ENCODE results near the gene METAP2. TPM values are rescaled to one million over a fixed set of nuclear protein-coding genes. Genes with fewer than 3 reads are reported as not detected.
A peak's percentile ranks its signal among the peaks of the same experiment; 100 is the strongest.

Gene METAP2
- total and polyA plus RNA-seq, 2 experiments from 2014 or later = 55.6 to 64.3 TPM

GRCh38 chr12:95546491-95546813, 72.5 kb downstream of the METAP2 start:
- Histone ChIP-seq H3K36me3 (ENCODE audit: low read depth) (no peaks in the 10 kb centered on the region), H3K27ac (no peak overlapping the region), H2AFZ (no peak overlapping the region), H4K20me1 (ENCODE audit: insufficient read depth) (no peaks in the 10 kb centered on the region), H3K27me3 (replicated peaks; ENCODE audit: insufficient read depth) (peaks cover 22% of the 10 kb centered on the region), H3K9me2 (ENCODE audit: insufficient read depth) (no peaks in the 10 kb centered on the region), H3K4me2 (ENCODE audit: unreplicated experiment) (no peak overlapping the region), H3K4me3 (no peak overlapping the region), H3F3A (ENCODE audit: insufficient read depth) (peaks cover 4% of the 10 kb centered on the region; the same call in 1 of the 2 replicates), H3K4me1 (ENCODE audit: insufficient read depth) (peaks cover 7% of the 10 kb centered on the region; the same call in 1 of the 2 replicates), H3K9ac (no peak overlapping the region), H3K9me3 (ENCODE audit: low read depth) (no peaks in the 10 kb centered on the region), H3K79me2 (ENCODE audit: insufficient read depth) (no peaks in the 10 kb centered on the region)
- TF ChIP-seq EZH2phosphoT487 (IDR thresholded peaks at IDR 0.05; ENCODE audit: insufficient read depth, low read depth) = no peak
- TF ChIP-seq EZH2 (IDR thresholded peaks at IDR 0.05; ENCODE audit: insufficient read depth, poor library complexity, severe bottlenecking) = no peak
- 82 to 85% methylated on average over 9 of the region's 9 CpGs for WGBS, 2 experiments (ENCODE audit: low coverage in 1 of 2, low lambda C conversion rate in 2 of 2, missing lambda C conversion rate in 2 of 2)
- in situ Hi-C loops (cut with MboI) = loop anchor here (25.0 kb wide), 1 partner anchor 434 kb away; no protein-coding TSS in a partner anchor
- DNase-seq = no peak

GRCh38 chr12:95547522-95548055, 73.6 kb downstream of the METAP2 start:
- Histone ChIP-seq H3K9me2 (ENCODE audit: insufficient read depth) (no peaks in the 10 kb centered on the region), H3K27ac (no peak overlapping the region), H3K9ac (no peak overlapping the region), H2AFZ (peak overlapping the region; percentile 87), H3F3A (ENCODE audit: insufficient read depth) (peaks cover 4% of the 10 kb centered on the region; the same call in 1 of the 2 replicates), H4K20me1 (ENCODE audit: insufficient read depth) (no peaks in the 10 kb centered on the region), H3K36me3 (ENCODE audit: low read depth) (no peaks in the 10 kb centered on the region), H3K4me3 (peak overlapping the region; percentile 71), H3K4me2 (ENCODE audit: unreplicated experiment) (peak overlapping the region; percentile 70), H3K4me1 (ENCODE audit: insufficient read depth) (peaks cover 7% of the 10 kb centered on the region; the same call in 1 of the 2 replicates), H3K79me2 (ENCODE audit: insufficient read depth) (no peaks in the 10 kb centered on the region), H3K27me3 (replicated peaks; ENCODE audit: insufficient read depth) (peaks cover 27% of the 10 kb centered on the region), H3K9me3 (ENCODE audit: low read depth) (no peaks in the 10 kb centered on the region)
- peak; percentile 57 for DNase-seq
- WGBS, 2 experiments (ENCODE audit: low coverage in 1 of 2, low lambda C conversion rate in 2 of 2, missing lambda C conversion rate in 2 of 2) = 22 to 26% methylated on average over 9 of the region's 9 CpGs
- TF ChIP-seq EZH2phosphoT487 (IDR thresholded peaks at IDR 0.05; ENCODE audit: insufficient read depth, low read depth) (no peak), EZH2 (IDR thresholded peaks at IDR 0.05; ENCODE audit: insufficient read depth, poor library complexity, severe bottlenecking) (peak; percentile 70)
- in situ Hi-C loops (cut with MboI) = loop anchor here (25.0 kb wide), 1 partner anchor 435 kb away; no protein-coding TSS in a partner anchor

- in situ Hi-C loops (cut with MboI) = loop anchor here (25.0 kb wide), 1 partner anchor 436 kb away; no protein-coding TSS in a partner anchor
- no peak overlapping the region for H3K27ac ChIP-seq
Observed at GRCh38 chr12:95548056-95548538, 74.1 kb downstream of the METAP2 start.

GRCh38 chr12:95548539-95549391, 74.8 kb downstream of the METAP2 start:
- H3K27me3 ChIP-seq (replicated peaks; ENCODE audit: insufficient read depth) = peaks cover 27% of the 10 kb centered on the region
- peak overlapping the region; percentile 71 for H3K4me3 ChIP-seq
- H3K9ac ChIP-seq = peak overlapping the region; percentile 40; the same call in 1 of the 2 replicates
- no peaks in the 10 kb centered on the region for H3K9me3 ChIP-seq (ENCODE audit: low read depth)
- no peaks in the 10 kb centered on the region for H3K79me2 ChIP-seq (ENCODE audit: insufficient read depth)
- H3K27ac ChIP-seq = no peak overlapping the region
- peak overlapping the region; percentile 87 for H2AFZ ChIP-seq
- in situ Hi-C loops (cut with MboI) = loop anchor here (25.0 kb wide), 1 partner anchor 436 kb away; no protein-coding TSS in a partner anchor
- peak overlapping the region; percentile 70 for H3K4me2 ChIP-seq (ENCODE audit: unreplicated experiment)
- TF ChIP-seq EZH2 (IDR thresholded peaks at IDR 0.05; ENCODE audit: insufficient read depth, poor library complexity, severe bottlenecking) (no peak), EZH2phosphoT487 (IDR thresholded peaks at IDR 0.05; ENCODE audit: insufficient read depth, low read depth) (no peak)
- peaks cover 4% of the 10 kb centered on the region; the same call in 1 of the 2 replicates for H3F3A ChIP-seq (ENCODE audit: insufficient read depth)
- H3K36me3 ChIP-seq (ENCODE audit: low read depth) = no peaks in the 10 kb centered on the region
- DNase-seq = peak; percentile 48
- H4K20me1 ChIP-seq (ENCODE audit: insufficient read depth) = no peaks in the 10 kb centered on the region
- peaks cover 7% of the 10 kb centered on the region; the same call in 1 of the 2 replicates for H3K4me1 ChIP-seq (ENCODE audit: insufficient read depth)
- H3K9me2 ChIP-seq (ENCODE audit: insufficient read depth) = no peaks in the 10 kb centered on the region
- 10 to 16% methylated on average over 53 to 97 of the region's 98 CpGs for WGBS, 2 experiments (ENCODE audit: low coverage in 1 of 2, low lambda C conversion rate in 2 of 2, missing lambda C conversion rate in 2 of 2)

More at GRCh38 chr12:95548056-95548538, 74.1 kb downstream of the METAP2 start:
- Histone ChIP-seq H3K9me2 (ENCODE audit: insufficient read depth) (no peaks in the 10 kb centered on the region), H3K9ac (peak overlapping the region; percentile 40; the same call in 1 of the 2 replicates), H3K36me3 (ENCODE audit: low read depth) (no peaks in the 10 kb centered on the region), H4K20me1 (ENCODE audit: insufficient read depth) (no peaks in the 10 kb centered on the region), H3K9me3 (ENCODE audit: low read depth) (no peaks in the 10 kb centered on the region), H3K4me2 (ENCODE audit: unreplicated experiment) (peak overlapping the region; percentile 70), H3F3A (ENCODE audit: insufficient read depth) (peaks cover 4% of the 10 kb centered on the region; the same call in 1 of the 2 replicates), H3K27me3 (replicated peaks; ENCODE audit: insufficient read depth) (peaks cover 27% of the 10 kb centered on the region), H3K4me1 (ENCODE audit: insufficient read depth) (peaks cover 7% of the 10 kb centered on the region; the same call in 1 of the 2 replicates), H3K79me2 (ENCODE audit: insufficient read depth) (no peaks in the 10 kb centered on the region), H3K4me3 (peak overlapping the region; percentile 71), H2AFZ (peak overlapping the region; percentile 87)
- TF ChIP-seq EZH2phosphoT487 (IDR thresholded peaks at IDR 0.05; ENCODE audit: insufficient read depth, low read depth) (no peak), EZH2 (IDR thresholded peaks at IDR 0.05; ENCODE audit: insufficient read depth, poor library complexity, severe bottlenecking) (no peak)
- 2 to 4% methylated on average over 25 to 50 of the region's 50 CpGs for WGBS, 2 experiments (ENCODE audit: low coverage in 1 of 2, low lambda C conversion rate in 2 of 2, missing lambda C conversion rate in 2 of 2)
- DNase-seq = peak; percentile 50

Data from GM23248 (cell line).